Mesenchymal stem cell (in vitro differentiated cells and primary cell): ENCODE measurements around the gene GJC2.
"Not testable (repeated sequence)": the region's sequence is repeated elsewhere in the genome, so short reads cannot be mapped to it uniquely, and the experiment has no call there.

Experiments used
- DNase-seq: peaks from one replicate; pipeline ENCODE4 v3.0.0-alpha.2; 2013
- H2AFZ ChIP-seq: one replicate; pipeline ENCODE4 v1.6.1; 2013; ENCODE audit warnings: low read depth, mild to moderate bottlenecking, control low read depth, inconsistent platforms, low read length, moderate library complexity
- H2AK5ac ChIP-seq: 2 replicates; pipeline ENCODE4 v1.6.1; 2013; ENCODE audit warnings: low read length, moderate library complexity, mild to moderate bottlenecking, inconsistent platforms; ENCODE audit not compliant: severe bottlenecking
- H2BK120ac ChIP-seq: one replicate; pipeline ENCODE4 v1.6.1; 2013; ENCODE audit warnings: low read depth, mild to moderate bottlenecking, inconsistent platforms, low read length, moderate library complexity
- H2BK12ac ChIP-seq, 2 experiments: one replicate each; pipeline ENCODE4 v1.6.1; 2013; ENCODE audit warnings: inconsistent platforms in 2 of 2, low read length in 2 of 2, mild to moderate bottlenecking in 2 of 2, moderate library complexity in 2 of 2, control low read depth in 1 of 2
- H2BK15ac ChIP-seq: one replicate; pipeline ENCODE4 v1.6.1; 2013; ENCODE audit warnings: mild to moderate bottlenecking, low read depth, inconsistent platforms; ENCODE audit not compliant: poor library complexity, severe bottlenecking
- H2BK5ac ChIP-seq: 2 replicates; pipeline ENCODE4 v1.6.1; 2013; ENCODE audit warnings: low read depth, mild to moderate bottlenecking, low read length, control low read depth, inconsistent platforms; ENCODE audit not compliant: poor library complexity, severe bottlenecking
- H3K14ac ChIP-seq, 2 experiments: one replicate each; pipeline ENCODE4 v1.6.1; 2013; ENCODE audit warnings: inconsistent platforms in 2 of 2, low read length in 2 of 2, control low read depth in 1 of 2, mild to moderate bottlenecking in 1 of 2, moderate library complexity in 1 of 2
- H3K18ac ChIP-seq, 2 experiments: one replicate each; pipeline ENCODE4 v1.6.1; 2013; ENCODE audit warnings: inconsistent platforms in 2 of 2, low read length in 2 of 2, control low read depth in 1 of 2, low read depth in 1 of 2, mild to moderate bottlenecking in 1 of 2
- H3K23ac ChIP-seq, 2 experiments: one replicate each; pipeline ENCODE4 v1.6.1; 2013; ENCODE audit warnings: inconsistent platforms in 2 of 2, low read length in 2 of 2, mild to moderate bottlenecking in 2 of 2, moderate library complexity in 2 of 2, control low read depth in 1 of 2
- H3K27ac ChIP-seq: 2 replicates; pipeline ENCODE4 v1.5.1; 2013; ENCODE audit warnings: mild to moderate bottlenecking, moderate library complexity, low read length, control low read depth, inconsistent platforms; ENCODE audit not compliant: poor library complexity, severe bottlenecking
- H3K27me3 ChIP-seq, 2 experiments: 2 replicates each; pipeline versions ENCODE4 v1.6.1 to v1.7.0; 2013; ENCODE audit warnings: low read length in 2 of 2, mild to moderate bottlenecking in 2 of 2, moderate library complexity in 2 of 2, control low read depth in 1 of 2, inconsistent platforms in 1 of 2; ENCODE audit not compliant: control insufficient read depth in 1 of 2, insufficient read depth in 1 of 2
- H3K36me3 ChIP-seq, 2 experiments: 2 replicates each; pipeline versions ENCODE4 v1.6.1 to v1.7.0; 2013; ENCODE audit warnings: low read length in 2 of 2, control low read depth in 1 of 2, inconsistent platforms in 1 of 2, low read depth in 1 of 2, mild to moderate bottlenecking in 1 of 2; ENCODE audit not compliant: insufficient read depth in 2 of 2, control insufficient read depth in 1 of 2
- H3K4ac ChIP-seq, 2 experiments: one replicate each; pipeline ENCODE4 v1.6.1; 2013; ENCODE audit warnings: inconsistent platforms in 2 of 2, low read length in 2 of 2, mild to moderate bottlenecking in 2 of 2, moderate library complexity in 2 of 2, control low read depth in 1 of 2, low read depth in 1 of 2
- H3K4me1 ChIP-seq: 2 replicates; pipeline ENCODE4 v1.6.1; 2013; ENCODE audit warnings: low read depth, low read length, control low read depth; ENCODE audit not compliant: control insufficient read depth, insufficient read depth
- H3K4me2 ChIP-seq: 2 replicates; pipeline ENCODE4 v1.6.1; 2013; ENCODE audit warnings: low read length, mild to moderate bottlenecking, inconsistent platforms; ENCODE audit not compliant: poor library complexity, severe bottlenecking
- H3K4me3 ChIP-seq, 2 experiments: 2 replicates each; pipeline versions ENCODE4 v1.5.1 to v1.7.0; 2013; ENCODE audit warnings: low read length in 2 of 2, mild to moderate bottlenecking in 2 of 2, control low read depth in 1 of 2, low read depth in 1 of 2; ENCODE audit not compliant: insufficient read depth in 1 of 2
- H3K79me1 ChIP-seq: replicated peaks from 2 replicates; pipeline ENCODE4 v1.6.1; 2013; ENCODE audit warnings: mild to moderate bottlenecking, control low read depth, low read length, inconsistent platforms; ENCODE audit not compliant: poor library complexity, severe bottlenecking
- H3K9ac ChIP-seq: 2 replicates; pipeline ENCODE4 v1.7.0; 2013; ENCODE audit warnings: mild to moderate bottlenecking, low read length, moderate library complexity
- H3K9me3 ChIP-seq: 2 replicates; pipeline ENCODE4 v1.7.0; 2013; ENCODE audit warnings: mild to moderate bottlenecking, low read length; ENCODE audit not compliant: control insufficient read depth
- H4K8ac ChIP-seq: one replicate; pipeline ENCODE4 v1.6.1; 2013; ENCODE audit warnings: inconsistent platforms, mild to moderate bottlenecking, low read length, moderate library complexity
- H4K91ac ChIP-seq: one replicate; pipeline ENCODE4 v1.6.1; 2013; ENCODE audit warnings: mild to moderate bottlenecking, low read length, inconsistent platforms
- WGBS: methylation state at CpG from one replicate; pipeline ENCODE4 v1.1.7; 2013; ENCODE audit warnings: mixed read lengths; 5-methylcytosine and 5-hydroxymethylcytosine counted together

GJC2 gene

DNA sequence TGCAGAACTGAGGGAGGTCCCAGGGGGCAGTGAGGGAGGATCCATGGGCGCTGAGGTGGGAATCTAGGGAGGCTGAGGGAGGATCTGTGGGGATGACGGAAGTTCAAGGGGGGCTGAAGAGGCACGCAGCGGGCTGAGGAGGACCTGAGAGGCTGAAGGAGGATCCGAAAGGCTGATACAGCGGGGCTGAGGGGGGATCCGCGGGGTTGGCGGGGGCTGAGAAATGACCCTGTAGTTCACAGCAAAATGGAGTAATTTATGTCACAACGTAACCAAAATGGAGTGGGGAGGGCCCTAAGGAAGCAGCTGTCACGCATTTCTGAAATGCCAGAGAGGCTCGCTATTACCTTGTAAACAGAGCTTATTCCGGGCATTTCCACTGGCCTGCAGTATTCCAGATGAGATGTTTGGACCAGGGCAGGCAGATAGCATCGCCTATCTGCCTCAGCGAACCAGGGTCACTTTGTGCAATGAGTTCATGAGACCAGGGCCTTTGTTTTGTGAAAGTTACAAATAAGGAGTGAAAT is 39.7 kb upstream of the GJC2 start:
- WGBS: 36% methylated on average over 15 of the region's 15 CpGs

GRCh38 chr1:228110556-228110955 is 39.2 kb upstream of the GJC2 start:
- Histone ChIP-seq H3K23ac (no peak overlapping the region), H2BK15ac (no peak overlapping the region), H3K4me3 (peak overlapping the region in 1 of 2 experiments; percentile 85), H3K36me3 (peaks cover 23% of the 10 kb centered on the region in 2 experiments), H2BK5ac (no peak overlapping the region), H3K9ac (peak overlapping the region; percentile 93), H3K18ac (no peak overlapping the region), H3K9me3 (no peaks in the 10 kb centered on the region), H2BK12ac (no peak overlapping the region), H4K91ac (no peak overlapping the region), H3K14ac (no peak overlapping the region), H3K4me1 (peaks cover 18% of the 10 kb centered on the region), H3K4ac (no peak overlapping the region), H3K27me3 (no peaks in the 10 kb centered on the region), H3K4me2 (peak overlapping the region; percentile 94), H2BK120ac (no peak overlapping the region), H2AK5ac (no peak overlapping the region), H3K79me1 (peaks cover 25% of the 10 kb centered on the region), H2AFZ (no peak overlapping the region), H4K8ac (no peak overlapping the region), H3K27ac (no peak overlapping the region)
- WGBS: 95% methylated on average over 7 of the region's 7 CpGs
- no peak for DNase-seq

More for the DNA sequence above, 39.7 kb upstream of the GJC2 start:
- Histone ChIP-seq H2BK5ac (peak overlapping the region; percentile 5), H2AFZ (peak overlapping the region; percentile 92), H3K23ac (no peak overlapping the region), H2BK120ac (peak overlapping the region; percentile 80), H2AK5ac (peak overlapping the region; percentile 26), H3K9ac (peak overlapping the region; percentile 93), H3K27me3 (no peaks in the 10 kb centered on the region), H3K79me1 (peaks cover 29% of the 10 kb centered on the region), H2BK12ac (no peak overlapping the region), H3K4me1 (peaks cover 19% of the 10 kb centered on the region), H3K9me3 (no peaks in the 10 kb centered on the region), H3K4me2 (peak overlapping the region; percentile 94), H3K4me3 (peak overlapping the region; percentile 85 to 89), H3K14ac (no peak overlapping the region), H4K91ac (peak overlapping the region; percentile 36), H2BK15ac (peak overlapping the region; percentile 70), H3K36me3 (peaks cover 23 to 28% of the 10 kb centered on the region in 2 experiments), H3K27ac (no peak overlapping the region), H3K18ac (peak overlapping the region; percentile 37 to 69), H4K8ac (peak overlapping the region; percentile 86), H3K4ac (no peak overlapping the region)
- DNase-seq: peak; percentile 67

DNA sequence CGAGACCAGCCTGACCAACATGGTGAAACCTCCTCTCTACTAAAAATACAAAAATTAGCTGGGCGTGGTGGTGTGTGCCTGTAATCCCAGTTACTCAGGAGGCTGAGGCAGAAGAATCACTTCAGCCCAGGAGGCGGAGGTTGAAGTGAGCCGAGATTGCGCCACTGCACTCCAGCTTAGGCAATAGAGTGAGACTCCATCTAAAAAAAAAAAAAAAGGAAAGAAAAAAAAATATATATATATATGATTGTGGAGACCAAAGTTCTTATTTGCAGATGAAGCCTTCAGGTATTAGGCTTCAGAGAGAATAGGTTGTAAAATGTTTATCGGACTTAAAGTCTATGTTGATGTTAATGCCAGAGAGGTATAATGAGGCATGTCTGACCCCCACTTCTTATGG is 38.4 kb upstream of the GJC2 start:
- H2AK5ac ChIP-seq, H2BK15ac ChIP-seq, H3K9me3 ChIP-seq, H2BK5ac ChIP-seq, H3K18ac ChIP-seq, H4K8ac ChIP-seq, H3K4me2 ChIP-seq, H2AFZ ChIP-seq, H3K4ac ChIP-seq, DNase-seq, H2BK120ac ChIP-seq, H3K14ac ChIP-seq, H2BK12ac ChIP-seq, H3K9ac ChIP-seq, H3K23ac ChIP-seq, H3K27me3 ChIP-seq, H4K91ac ChIP-seq, H3K4me3 ChIP-seq, H3K27ac ChIP-seq: not testable (repeated sequence)
- peaks cover 18% of the 10 kb centered on the region for H3K4me1 ChIP-seq
- WGBS: 95% methylated on average over 1 of the region's 6 CpGs
- H3K36me3 ChIP-seq: peaks cover 15% of the 10 kb centered on the region in 2 experiments
- H3K79me1 ChIP-seq: peaks cover 25% of the 10 kb centered on the region

GRCh38 chr1:228112167-228112566 is 37.6 kb upstream of the GJC2 start:
- Histone ChIP-seq H3K9ac (no peak overlapping the region), H3K79me1 (peaks cover 21% of the 10 kb centered on the region), H3K27ac (no peak overlapping the region), H3K14ac (no peak overlapping the region), H3K4me1 (peaks cover 18% of the 10 kb centered on the region), H3K23ac (no peak overlapping the region), H2BK120ac (no peak overlapping the region), H3K18ac (no peak overlapping the region), H2BK15ac (no peak overlapping the region), H3K27me3 (no peaks in the 10 kb centered on the region), H4K91ac (no peak overlapping the region), H3K9me3 (no peaks in the 10 kb centered on the region), H2AFZ (no peak overlapping the region), H3K4me2 (no peak overlapping the region), H2AK5ac (no peak overlapping the region), H3K36me3 (peaks cover 6 to 8% of the 10 kb centered on the region in 2 experiments), H2BK12ac (no peak overlapping the region), H3K4me3 (no peak overlapping the region), H3K4ac (no peak overlapping the region), H2BK5ac (no peak overlapping the region), H4K8ac (no peak overlapping the region)
- 94% methylated on average over 7 of the region's 7 CpGs for WGBS
- no peak for DNase-seq
